NB4 (cell line): Measurements from ENCODE around the gene OR13J1.

ENCODE experiments used
- CTCF ChIP-seq: IDR thresholded peaks from one replicate; pipeline ENCODE4 v1.5.1; 2012; ENCODE audit warnings: low read depth, low read length
- MAX ChIP-seq: IDR thresholded peaks from 2 replicates; pipeline ENCODE4 v1.6.1; 2011; ENCODE audit warnings: low read depth, low read length
- MYC ChIP-seq: IDR thresholded peaks from 2 replicates; pipeline ENCODE4 v1.6.1; 2011; ENCODE audit warnings: low read depth, low read length
- POLR2A ChIP-seq: IDR thresholded peaks from 2 replicates; pipeline ENCODE4 v1.6.1; 2011; ENCODE audit warnings: mild to moderate bottlenecking; ENCODE audit not compliant: insufficient read length; ENCODE audit errors: extremely low read depth

DNA sequence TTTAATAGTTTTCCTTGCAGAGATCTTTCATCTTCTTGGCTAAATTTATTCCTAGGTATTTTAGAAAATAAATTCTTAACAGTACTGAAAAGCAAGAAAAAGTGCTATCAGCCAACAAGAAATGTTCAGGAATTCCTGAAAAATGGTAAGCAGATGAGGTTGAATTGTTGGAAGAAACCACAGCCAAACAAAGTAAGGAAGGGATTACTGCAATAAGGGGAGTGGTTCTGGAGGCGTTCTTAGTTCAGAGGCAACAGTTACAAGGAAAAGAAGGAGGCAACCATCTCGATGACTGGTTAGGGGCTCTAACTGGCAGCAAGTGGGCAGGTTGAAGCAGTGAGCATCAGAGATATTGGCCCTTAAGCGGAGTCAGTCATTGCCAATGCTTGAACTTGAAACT, 12.8 kb upstream of the OR13J1 start:
- TF ChIP-seq POLR2A (no peak), CTCF (no peak), MYC (no peak), MAX (no peak)
